NCI-H82 treated with DMSO at 0.1 percent for 48 hours (cell line): ENCODE results near the gene ERGIC3.

Source experiments
- DNase-seq: peaks from one replicate; lab custom pipeline; 2025; ENCODE audit not compliant: unreplicated experiment; lab: John Stamatoyannopoulos, UW

The ERGIC3 gene

DNA sequence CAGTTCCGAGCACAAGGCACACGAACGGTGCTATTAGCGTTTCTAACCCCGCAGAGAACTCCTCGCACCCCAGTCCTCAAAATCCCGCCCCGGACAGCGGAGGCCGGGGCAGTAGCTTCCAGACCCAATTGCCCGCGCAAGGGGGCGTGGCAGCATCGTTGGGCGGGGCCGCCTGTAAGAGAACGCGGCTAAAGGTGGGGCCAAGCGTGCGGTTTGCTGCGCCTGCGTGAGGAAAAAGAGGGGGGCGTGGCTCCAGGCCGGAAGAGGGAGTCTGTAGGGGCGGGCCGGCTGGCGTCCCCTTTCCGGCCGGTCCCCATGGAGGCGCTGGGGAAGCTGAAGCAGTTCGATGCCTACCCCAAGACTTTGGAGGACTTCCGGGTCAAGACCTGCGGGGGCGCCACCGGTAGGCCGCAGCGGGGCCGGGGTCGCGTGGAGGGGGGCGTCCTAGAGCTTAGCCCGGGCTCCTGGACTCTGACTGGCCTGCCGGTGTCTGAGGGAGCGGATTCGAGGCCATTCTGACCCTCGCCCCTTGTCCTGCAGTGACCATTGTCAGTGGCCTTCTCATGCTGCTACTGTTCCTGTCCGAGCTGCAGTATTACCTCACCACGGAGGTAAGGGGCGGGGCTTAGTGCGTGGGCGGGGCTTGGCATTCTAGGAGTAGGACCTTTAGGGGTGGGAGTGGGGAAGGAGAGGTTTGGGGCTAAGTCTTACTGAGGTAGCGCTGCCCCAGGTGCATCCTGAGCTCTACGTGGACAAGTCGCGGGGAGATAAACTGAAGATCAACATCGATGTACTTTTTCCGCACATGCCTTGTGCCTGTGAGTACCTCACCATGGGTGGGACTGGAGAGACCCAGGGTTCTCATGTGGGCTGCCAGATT is at the start of gene ERGIC3:
ERGIC3 (plus strand) TSS at position 296 of the 880 bp plus-strand sequence; CDS start at position 316, 20 bp downstream.
- DNase-seq = peak; percentile 96

DNA sequence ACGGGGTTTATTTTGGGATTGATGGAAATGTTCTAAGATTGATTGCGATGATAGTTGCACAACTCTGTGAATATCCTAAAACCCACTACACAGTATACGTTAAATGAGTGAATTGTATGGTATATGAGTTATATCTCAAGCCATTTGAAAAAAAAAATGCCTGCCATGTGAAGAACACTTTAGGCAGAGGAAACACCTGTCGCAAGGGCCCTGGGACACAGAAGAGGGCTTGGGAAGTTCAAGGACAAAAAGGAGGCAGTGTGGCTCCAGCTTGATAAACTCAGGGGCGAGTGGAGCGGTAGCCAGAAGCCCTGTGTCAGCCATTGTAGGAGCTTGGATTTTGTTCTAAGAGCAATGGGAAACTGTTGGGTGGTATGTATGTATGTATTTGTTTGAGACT is 49.5 kb upstream of the ERGIC3 start:
- no peak for DNase-seq

DNA sequence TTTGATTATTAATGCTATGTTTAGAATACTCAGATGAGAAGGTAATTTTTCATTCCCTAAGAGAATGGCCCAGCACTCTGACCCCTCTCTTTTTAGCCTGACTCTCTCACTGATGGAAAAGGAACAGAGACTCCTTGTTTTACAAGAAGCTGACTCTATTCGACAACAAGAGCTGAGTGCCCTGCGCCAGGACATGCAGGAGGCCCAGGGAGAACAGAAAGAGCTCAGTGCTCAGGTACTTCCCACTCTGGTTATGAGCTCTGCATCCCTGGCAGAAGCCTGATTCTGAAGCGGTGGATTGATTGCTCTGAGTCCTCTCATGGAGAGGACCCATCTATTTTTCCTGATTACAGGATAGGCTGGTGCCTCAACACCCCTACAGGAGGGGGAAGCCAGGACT is 45.4 kb upstream of the ERGIC3 start:
- DNase-seq = no peak

DNA sequence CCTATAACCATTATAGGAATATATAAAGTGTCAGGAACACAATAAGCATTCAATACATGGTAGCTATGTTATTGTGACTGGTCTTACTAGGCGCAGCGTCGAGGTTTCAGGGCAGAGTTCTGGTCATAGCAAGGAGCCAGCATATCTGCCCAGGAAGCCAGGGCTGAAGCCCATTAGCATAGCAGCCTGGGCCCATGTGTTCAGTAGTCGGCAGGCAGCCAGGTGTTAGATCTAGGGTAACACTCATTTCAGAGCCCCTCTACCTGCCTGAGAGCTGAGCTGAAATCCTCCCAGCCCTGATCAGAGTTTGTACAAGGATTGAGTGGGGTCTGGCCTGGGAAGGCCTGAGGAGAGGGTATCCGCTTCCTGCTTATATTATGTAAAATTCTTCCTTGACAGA is 44.6 kb upstream of the ERGIC3 start:
- no peak for DNase-seq

DNA sequence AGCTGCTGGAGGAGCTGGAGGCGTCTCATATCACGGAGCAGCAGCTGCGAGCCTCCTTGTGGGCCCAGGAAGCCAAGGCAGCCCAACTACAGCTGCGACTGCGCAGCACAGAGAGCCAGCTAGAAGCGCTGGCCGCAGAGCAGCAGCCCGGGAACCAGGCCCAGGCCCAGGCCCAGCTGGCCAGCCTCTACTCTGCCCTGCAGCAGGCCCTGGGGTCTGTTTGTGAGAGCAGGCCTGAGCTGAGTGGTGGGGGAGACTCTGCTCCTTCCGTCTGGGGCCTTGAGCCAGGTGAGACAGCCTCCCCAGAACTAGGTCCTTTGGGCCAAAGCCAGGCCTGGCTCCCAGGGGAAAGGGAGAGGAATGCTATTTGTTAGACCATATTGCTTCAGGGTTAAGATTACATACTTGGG is 44.1 kb upstream of the ERGIC3 start:
- no peak for DNase-seq

DNA sequence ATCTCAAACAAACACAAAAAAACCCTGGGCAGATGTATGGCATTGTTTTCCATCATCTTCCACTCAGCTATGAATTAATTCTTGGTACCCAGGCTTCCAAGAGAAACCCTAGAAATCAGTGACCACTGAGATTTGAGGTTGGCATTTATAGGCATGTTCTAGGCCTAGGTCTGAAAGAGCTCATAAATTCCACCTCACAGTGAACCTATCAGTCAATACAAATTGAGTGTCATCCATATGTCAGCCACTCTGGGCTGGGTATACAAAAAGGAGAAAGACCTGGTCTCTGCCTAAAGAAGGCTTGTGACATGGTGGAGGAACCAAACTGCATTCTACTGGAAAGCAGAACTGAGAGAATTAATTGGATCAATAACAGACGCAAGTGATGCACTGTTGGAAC is 42.6 kb upstream of the ERGIC3 start:
- DNase-seq = no peak

DNA sequence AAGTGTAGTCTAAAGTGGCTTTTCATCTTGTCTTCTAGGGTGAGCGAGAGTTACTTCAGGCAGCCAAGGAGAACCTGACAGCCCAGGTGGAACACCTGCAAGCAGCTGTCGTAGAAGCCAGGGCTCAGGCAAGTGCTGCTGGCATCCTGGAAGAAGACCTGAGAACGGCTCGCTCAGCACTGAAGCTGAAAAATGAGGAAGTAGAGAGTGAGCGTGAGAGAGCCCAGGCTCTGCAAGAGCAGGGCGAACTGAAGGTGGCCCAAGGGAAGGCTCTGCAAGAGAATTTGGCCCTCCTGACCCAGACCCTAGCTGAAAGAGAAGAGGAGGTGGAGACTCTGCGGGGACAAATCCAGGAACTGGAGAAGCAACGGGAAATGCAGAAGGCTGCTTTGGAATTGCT is 39.5 kb upstream of the ERGIC3 start:
- no peak for DNase-seq

DNA sequence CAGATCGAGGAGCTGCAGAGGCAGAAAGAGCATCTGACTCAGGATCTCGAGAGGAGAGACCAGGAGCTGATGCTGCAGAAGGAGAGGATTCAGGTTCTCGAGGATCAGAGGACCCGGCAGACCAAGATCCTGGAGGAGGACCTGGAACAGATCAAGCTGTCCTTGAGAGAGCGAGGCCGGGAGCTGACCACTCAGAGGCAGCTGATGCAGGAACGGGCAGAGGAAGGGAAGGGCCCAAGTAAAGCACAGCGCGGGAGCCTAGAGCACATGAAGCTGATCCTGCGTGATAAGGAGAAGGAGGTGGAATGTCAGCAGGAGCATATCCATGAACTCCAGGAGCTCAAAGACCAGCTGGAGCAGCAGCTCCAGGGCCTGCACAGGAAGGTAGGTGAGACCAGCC is 38.6 kb upstream of the ERGIC3 start:
- DNase-seq = no peak

DNA sequence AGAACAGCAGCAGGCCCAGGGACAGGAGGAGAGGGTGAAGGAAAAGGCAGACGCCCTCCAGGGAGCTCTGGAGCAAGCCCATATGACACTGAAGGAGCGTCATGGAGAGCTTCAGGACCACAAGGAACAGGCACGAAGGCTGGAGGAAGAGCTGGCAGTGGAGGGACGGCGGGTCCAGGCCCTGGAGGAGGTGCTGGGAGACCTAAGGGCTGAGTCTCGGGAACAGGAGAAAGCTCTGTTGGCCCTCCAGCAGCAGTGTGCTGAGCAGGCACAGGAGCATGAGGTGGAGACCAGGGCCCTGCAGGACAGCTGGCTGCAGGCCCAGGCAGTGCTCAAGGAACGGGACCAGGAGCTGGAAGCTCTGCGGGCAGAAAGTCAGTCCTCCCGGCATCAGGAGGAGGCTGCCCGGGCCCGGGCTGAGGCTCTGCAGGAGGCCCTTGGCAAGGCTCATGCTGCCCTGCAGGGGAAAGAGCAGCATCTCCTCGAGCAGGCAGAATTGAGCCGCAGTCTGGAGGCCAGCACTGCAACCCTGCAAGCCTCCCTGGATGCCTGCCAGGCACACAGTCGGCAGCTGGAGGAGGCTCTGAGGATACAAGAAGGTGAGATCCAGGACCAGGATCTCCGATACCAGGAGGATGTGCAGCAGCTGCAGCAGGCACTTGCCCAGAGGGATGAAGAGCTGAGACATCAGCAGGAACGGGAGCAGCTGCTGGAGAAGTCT is 37.9 kb upstream of the ERGIC3 start:
- no peak for DNase-seq

DNA sequence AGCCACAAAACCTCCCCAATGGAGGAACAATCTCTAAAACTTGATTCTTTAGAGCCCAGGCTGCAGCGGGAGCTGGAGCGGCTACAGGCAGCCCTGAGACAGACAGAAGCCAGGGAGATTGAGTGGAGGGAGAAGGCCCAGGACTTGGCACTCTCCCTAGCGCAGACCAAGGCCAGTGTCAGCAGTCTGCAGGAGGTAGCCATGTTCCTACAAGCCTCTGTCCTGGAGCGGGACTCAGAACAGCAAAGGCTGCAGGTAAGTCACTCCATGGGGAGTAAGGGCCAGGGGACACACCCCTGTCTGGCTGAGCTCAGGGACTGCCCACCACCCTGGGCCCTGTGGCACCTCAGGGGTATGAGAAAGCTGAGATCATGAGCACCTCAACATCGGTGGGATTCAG is 37.1 kb upstream of the ERGIC3 start:
- DNase-seq = no peak

DNA sequence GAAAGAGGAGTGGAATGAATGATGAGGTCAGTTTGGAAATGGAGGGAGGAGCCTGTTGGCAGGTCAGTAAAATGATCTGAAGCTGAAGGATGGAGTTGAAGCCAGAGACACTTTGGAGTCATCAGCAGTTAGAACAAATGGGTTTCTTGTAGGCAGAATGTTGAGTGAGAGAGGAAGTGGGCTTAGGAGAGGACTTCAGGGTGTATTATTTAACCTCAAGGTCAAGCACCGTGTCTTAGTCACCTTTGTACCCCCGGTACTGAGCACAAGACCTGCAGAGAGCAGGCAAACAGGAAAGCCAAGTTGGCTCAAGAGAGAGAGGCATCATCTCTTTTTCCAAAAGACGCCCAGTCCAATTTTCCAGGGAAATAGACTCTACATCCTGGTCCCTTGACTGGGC is 35.7 kb upstream of the ERGIC3 start:
- DNase-seq = no peak

DNA sequence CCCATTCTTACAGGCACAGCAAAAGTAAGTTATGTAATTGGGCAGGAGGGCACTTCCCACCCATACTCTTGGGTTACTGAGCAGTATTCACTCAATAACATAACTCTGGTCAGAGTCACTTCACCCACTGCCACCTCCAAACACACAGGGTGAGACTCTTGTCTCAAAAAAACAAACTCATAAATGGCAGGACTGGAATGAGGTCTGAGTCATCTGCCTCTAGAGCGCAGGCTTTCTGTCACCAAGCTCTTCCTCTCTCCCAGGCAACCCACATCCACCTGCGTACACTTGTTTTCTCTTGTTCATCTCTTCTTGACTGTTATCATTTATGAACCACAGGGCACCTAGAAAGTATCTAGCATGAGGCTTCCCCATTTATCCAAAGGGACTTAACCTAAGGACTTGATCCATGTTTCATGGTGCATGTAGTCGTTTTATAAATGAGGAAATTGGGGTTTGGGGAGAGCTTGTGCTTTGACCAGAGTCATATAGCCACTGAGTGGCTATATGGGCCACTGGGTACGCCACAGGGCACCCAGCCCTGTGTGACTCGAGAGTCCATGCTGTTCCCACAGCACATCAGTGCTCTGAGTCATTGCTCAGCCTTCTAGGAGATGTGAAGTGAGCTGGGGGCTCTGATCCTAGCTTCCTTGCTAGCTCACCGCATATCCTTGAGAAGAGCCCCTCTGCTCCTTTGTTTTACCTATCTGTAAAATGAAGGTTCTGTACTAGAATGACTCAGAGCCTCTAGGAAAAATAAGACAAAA is 34.8 kb upstream of the ERGIC3 start:
- no peak for DNase-seq

DNA sequence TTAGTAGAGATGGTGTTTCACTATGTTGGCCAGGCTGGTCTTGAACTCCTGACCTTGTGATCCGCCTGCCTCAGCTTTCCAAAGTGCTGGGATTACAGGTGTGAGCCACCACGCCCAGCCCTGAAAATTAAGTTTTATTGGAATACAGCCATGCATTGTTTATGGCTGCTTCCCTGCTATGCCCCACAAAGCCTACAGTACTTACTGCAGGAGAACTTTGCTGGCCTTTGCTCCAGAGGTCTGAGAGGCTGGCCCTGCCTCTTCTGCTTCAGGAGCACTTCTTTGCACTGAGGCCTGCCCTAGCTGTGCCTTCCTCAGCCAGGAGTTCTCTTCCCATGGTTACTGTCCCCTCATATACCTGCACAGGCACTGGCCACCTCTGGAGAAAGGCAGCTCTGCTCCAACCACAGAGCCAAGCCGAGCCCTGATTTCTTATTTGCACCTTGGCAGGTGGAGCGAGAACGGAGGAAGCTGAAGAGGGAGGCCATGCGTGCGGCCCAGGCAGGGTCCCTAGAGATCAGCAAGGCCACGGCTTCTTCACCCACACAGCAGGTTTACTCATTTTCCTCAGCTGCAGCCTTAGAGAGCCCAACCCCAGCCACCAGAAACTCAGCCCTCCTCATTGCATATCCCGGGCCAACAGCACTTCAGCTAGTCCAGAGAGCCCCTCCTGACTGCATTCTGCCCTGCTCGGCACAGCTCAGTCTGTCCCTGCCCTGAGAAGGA is 33.2 kb upstream of the ERGIC3 start:
- no peak for DNase-seq

DNA sequence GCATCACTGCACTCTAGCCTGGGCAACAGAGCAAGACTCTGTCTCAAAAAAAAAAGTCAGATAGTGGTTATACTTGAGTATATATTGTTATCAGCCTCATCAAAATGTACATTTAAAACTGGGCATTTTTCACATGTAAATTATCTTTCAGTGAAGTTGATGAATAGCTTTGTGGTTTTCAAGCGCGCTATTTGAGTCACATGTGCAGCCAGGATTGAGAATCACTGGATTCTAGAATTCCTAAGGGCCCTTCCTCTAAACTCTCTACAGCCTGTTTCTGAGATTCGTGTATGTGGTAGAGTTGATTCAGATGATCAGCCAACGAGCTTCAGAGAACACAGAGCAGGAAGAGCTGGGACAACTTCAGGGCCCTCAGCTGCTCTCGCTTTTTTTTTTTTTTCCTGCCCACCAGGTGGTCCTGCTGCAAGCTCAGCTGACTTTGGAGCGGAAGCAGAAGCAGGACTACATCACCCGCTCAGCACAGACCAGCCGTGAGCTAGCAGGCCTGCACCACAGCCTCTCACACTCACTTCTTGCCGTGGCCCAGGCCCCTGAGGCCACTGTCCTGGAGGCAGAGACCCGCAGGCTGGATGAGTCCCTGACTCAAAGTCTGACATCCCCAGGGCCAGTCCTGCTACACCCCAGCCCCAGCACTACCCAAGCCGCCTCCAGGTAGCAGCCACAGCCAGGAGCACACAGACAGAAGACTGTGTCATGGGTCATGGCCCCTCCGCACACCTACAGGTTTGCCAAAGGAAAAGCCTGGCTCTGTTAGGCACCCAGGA is 30.7 kb upstream of the ERGIC3 start:
- no peak for DNase-seq

DNA sequence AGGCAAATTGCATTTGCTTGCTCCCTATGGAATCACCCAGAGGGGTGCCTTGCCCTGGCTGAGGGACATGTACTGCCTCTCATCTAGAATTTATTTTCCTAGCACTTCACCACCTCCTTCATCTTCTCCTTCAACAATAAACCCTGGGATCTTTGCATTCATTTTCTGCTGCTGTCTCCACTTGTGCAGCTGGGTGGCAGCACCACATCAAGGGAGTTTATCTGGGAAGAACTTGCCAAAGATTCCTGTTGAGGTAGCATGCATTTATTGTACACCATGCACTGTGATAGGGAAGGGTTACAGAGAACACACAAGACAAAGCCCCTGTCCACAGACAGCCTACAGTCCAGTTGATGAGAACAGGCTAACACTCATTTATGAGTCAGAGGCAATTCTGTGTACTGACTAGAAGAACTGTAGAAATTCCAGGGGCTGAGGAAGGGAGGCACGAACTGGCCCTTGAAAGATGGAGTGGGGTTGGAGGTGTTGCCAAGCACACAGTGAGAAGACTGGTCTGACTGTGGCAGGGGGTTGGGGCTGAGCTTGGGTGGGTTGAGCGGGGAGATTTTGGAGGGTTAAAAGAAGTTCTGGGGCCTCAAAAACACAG is 30.0 kb upstream of the ERGIC3 start:
- DNase-seq = peak; percentile 3

DNA sequence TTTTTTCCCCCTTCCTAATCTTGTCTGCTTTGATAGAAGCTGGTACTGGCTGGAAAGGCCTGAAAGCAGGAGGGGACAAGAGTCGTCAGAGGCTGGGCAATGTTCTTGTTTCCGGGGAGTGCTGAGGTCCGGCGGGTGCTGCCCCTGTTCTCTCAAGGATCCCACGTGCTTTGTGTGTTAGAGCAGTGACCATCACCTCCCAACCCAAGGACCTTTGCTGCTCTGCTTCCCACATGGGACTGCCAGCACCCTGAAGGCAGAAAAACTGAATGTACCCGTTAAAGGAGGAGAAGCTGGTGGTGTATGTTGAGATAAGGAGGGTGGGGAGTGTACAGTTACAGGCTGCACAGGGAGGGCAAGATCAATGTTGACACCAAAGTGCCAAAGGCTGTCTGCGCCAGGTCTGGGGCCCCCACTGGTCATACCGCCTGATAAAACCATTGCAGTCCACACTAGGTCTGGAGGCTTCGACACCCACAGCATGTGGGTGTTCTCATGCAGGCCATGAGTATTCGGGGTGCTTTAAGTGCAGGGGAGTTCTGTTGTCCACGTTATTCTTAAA is 27.4 kb upstream of the ERGIC3 start:
- DNase-seq = no peak

DNA sequence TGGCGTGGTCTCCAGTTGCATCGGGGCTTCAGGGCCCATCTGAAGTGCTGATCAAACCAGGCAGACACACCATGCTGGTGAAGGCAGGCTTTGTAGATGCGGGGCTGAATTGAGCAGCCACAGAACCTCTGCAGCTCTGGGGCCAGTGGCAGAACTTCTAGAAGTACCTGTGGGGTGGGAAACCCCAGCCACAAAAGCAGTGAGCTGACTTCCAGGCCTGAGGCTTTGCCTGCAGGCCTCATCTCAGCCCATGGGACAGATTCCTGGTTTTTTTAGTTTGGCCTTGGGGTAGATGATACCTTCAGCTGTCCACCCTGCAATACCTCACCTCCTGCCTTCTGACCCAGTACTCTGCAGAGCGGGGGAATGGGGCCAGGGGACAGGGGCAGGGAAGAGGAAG is 26.5 kb upstream of the ERGIC3 start:
- DNase-seq = no peak

DNA sequence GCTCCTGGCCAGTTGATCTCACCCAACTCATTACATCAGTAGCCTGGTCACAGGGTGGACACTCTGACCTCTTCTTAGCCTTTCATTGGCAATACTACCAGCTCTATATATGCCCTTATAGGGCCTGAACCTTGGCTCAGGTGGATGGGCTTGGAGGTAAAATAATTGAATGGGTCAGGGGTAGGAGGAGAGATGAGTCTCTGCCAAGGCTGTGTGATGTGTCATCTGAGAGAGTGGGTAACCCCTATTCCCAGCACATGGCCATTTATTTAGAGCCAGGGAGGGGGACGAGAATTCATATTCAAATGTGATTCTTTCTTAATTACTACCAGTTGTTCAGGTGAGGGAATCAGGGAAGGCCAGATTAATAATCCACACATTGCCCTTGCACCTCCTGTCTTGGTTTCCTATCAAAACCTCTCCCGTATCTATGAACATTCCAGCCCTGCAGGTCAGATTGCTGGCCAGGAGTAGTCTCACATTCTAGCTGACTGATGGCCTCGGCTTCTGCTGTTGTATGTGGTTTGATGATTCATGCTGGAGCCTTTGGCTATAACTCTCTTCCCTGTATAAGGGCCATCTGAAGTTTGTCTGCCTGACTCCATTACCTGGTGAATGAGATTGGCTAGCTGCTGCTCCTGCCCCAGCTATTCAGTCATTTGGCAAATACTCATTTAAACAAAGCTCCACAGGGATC is 25.8 kb upstream of the ERGIC3 start:
- DNase-seq = no peak

DNA sequence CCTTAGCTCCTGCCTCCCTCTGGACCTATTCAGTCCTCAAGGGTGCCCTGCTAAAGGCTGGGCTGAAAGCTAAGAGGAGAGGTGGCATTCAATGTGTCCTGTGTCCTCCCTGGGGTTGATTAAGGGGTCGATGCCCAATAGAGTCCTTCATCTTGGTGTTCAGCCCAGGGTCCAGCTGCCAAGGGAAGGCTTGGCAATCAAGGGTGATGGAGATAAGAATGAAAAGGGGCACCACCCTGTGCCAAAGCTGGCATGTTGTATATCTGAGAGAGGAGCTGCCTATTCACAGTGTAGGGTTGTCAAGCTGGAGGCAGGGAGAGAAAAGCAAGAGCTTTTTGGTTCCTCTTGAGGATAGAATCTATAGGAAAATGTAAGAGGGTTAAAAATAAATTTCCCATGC is 24.8 kb upstream of the ERGIC3 start:
- DNase-seq = no peak
